ENCODE data around the gene EHD4. TPM values are rescaled to one million over a fixed set of nuclear protein-coding genes. Genes with fewer than 3 reads are reported as not detected.

The EHD4 gene
- 23.2 to 23.9 TPM (median 23.8 TPM) in 3 replicates for total RNA-seq
- long read RNA-seq, full-length matches to known transcripts: 93 of 106 reads
- long read RNA-seq, partial matches to known transcripts: 5 of 106 reads
- long read RNA-seq, other reads (novel, unspliced or antisense): 8 of 106 reads

GRCh38 chr15:41972253-41973242 lies at the start of gene EHD4:
EHD4 (minus strand) TSS chr15:41972557; CDS start chr15:41972494, 63 bp downstream.
- Mint-ChIP-seq H3K36me3 (ENCODE audit: low read depth) (no peaks in the 10 kb centered on the region), H3K4me3 (ENCODE audit: unreplicated experiment) (peak within 1 kb of the TSS; percentile 85), H3K27ac (ENCODE audit: unreplicated experiment) (peak within 1 kb of the TSS; percentile 90), H3K4me1 (ENCODE audit: low read depth) (peaks cover 43% of the 10 kb centered on the region), H3K9me3 (ENCODE audit: low read depth) (no peaks in the 10 kb centered on the region), H3K27me3 (ENCODE audit: low read depth) (peaks cover 4% of the 10 kb centered on the region)
- TF ChIP-seq CTCF (IDR thresholded peaks at IDR 0.05): peak; percentile 68
- DNase-seq (ENCODE audit: low spot score): peak; percentile 98

GRCh38 chr15:42021593-42021992 lies 49.2 kb upstream of the EHD4 start:
- H3K27ac Mint-ChIP-seq (ENCODE audit: unreplicated experiment): no peak overlapping the region
- H3K27me3 Mint-ChIP-seq (ENCODE audit: low read depth): peaks cover 23% of the 10 kb centered on the region
- peaks cover 6% of the 10 kb centered on the region for H3K36me3 Mint-ChIP-seq (ENCODE audit: low read depth)
- no peak for TF ChIP-seq CTCF (IDR thresholded peaks at IDR 0.05)
- no peaks in the 10 kb centered on the region for H3K4me1 Mint-ChIP-seq (ENCODE audit: low read depth)
- peaks cover 10% of the 10 kb centered on the region for H3K9me3 Mint-ChIP-seq (ENCODE audit: low read depth)
- no peak overlapping the region for H3K4me3 Mint-ChIP-seq (ENCODE audit: unreplicated experiment)
- DNase-seq (ENCODE audit: low spot score): no peak

GRCh38 chr15:42020713-42021273 lies 48.4 kb upstream of the EHD4 start, which contains the start of gene PLA2G4E:
PLA2G4E (minus strand) TSS chr15:42021042; CDS start chr15:42021030, 12 bp downstream.
- DNase-seq (ENCODE audit: low spot score): no peak
- Mint-ChIP-seq H3K4me1 (ENCODE audit: low read depth) (no peaks in the 10 kb centered on the region), H3K27ac (ENCODE audit: unreplicated experiment) (no peak within 1 kb of the TSS), H3K9me3 (ENCODE audit: low read depth) (peaks cover 10% of the 10 kb centered on the region), H3K36me3 (ENCODE audit: low read depth) (peaks cover 6% of the 10 kb centered on the region), H3K4me3 (ENCODE audit: unreplicated experiment) (no peak within 1 kb of the TSS), H3K27me3 (ENCODE audit: low read depth) (peaks cover 21% of the 10 kb centered on the region)
- no peak for TF ChIP-seq CTCF (IDR thresholded peaks at IDR 0.05)

- Mint-ChIP-seq H3K27ac (ENCODE audit: unreplicated experiment) (no peak overlapping the region), H3K9me3 (ENCODE audit: low read depth) (peaks cover 10% of the 10 kb centered on the region), H3K27me3 (ENCODE audit: low read depth) (peaks cover 34% of the 10 kb centered on the region), H3K4me3 (ENCODE audit: unreplicated experiment) (no peak overlapping the region), H3K36me3 (ENCODE audit: low read depth) (peaks cover 4% of the 10 kb centered on the region), H3K4me1 (ENCODE audit: low read depth) (no peaks in the 10 kb centered on the region)
- no peak for TF ChIP-seq CTCF (IDR thresholded peaks at IDR 0.05)
- DNase-seq (ENCODE audit: low spot score): no peak
Observed at GRCh38 chr15:42018306-42019224, 46.2 kb upstream of the EHD4 start.
